CD8-positive, alpha-beta memory T cell (primary cell): ENCODE results near the gene PBOV1. TPM values are rescaled to one million over a fixed set of nuclear protein-coding genes. Genes with fewer than 3 reads are reported as not detected.

Source experiments
- CTCF ChIA-PET: fragments of 350-600 bp; sonication (Branson Sonifier 250); formaldehyde crosslinking; loops from one replicate; lab custom pipeline; 2021; ENCODE audit warnings: antibody characterized with exemption; lab: Charles Lee
- POLR2A ChIA-PET: fragments of 350-600 bp; sonication (Branson Sonifier 250); formaldehyde crosslinking; loops from one replicate; lab custom pipeline; 2021; ENCODE audit warnings: antibody characterized with exemption; lab: Charles Lee
- DNase-seq, 5 donors: peaks; one replicate each; pipeline versions ENCODE4 v3.0.0 to v3.0.0-alpha.2; 2020 to 2022; ENCODE audit warnings: mixed read lengths in 1 of 5
- H3K27ac ChIP-seq: one replicate; pipeline ENCODE4 v1.7.0; 2013; ENCODE audit warnings: low read depth, mild to moderate bottlenecking, low read length, moderate library complexity
- H3K27me3 ChIP-seq: 2 replicates; pipeline ENCODE4 v1.7.0; 2013; ENCODE audit warnings: low read length, mild to moderate bottlenecking; ENCODE audit not compliant: insufficient read depth, poor library complexity, severe bottlenecking
- H3K36me3 ChIP-seq: 2 replicates; pipeline ENCODE4 v1.7.0; 2013; ENCODE audit warnings: mild to moderate bottlenecking, low read length, moderate library complexity; ENCODE audit not compliant: insufficient read depth
- H3K4me1 ChIP-seq: 2 replicates; pipeline ENCODE4 v1.7.0; 2013; ENCODE audit warnings: mild to moderate bottlenecking, low read length, moderate library complexity; ENCODE audit not compliant: insufficient read depth
- H3K4me3 ChIP-seq: 2 replicates; pipeline ENCODE4 v1.7.0; 2013; ENCODE audit warnings: mild to moderate bottlenecking, low read length
- H3K9me3 ChIP-seq: 2 replicates; pipeline ENCODE4 v1.7.0; 2013; ENCODE audit warnings: mild to moderate bottlenecking, low read length
- H3K27ac Mint-ChIP-seq, 8 donors: one replicate each; pipeline ENCODE4 v1.8.0; 2020 to 2021; ENCODE audit warnings: mixed read lengths in 8 of 8, mild to moderate bottlenecking in 6 of 8, inconsistent platforms in 3 of 8, moderate library complexity in 3 of 8
- H3K27me3 Mint-ChIP-seq, 2 donors: one replicate each; pipeline ENCODE4 v1.8.0; 2020 to 2021; ENCODE audit warnings: mixed read lengths in 2 of 2, mild to moderate bottlenecking in 1 of 2, moderate library complexity in 1 of 2
- H3K36me3 Mint-ChIP-seq, 3 donors: one replicate each; pipeline ENCODE4 v1.8.0; 2020 to 2021; ENCODE audit warnings: mixed read lengths in 3 of 3, inconsistent platforms in 1 of 3, mild to moderate bottlenecking in 1 of 3
- H3K4me1 Mint-ChIP-seq, 3 donors: one replicate each; pipeline ENCODE4 v1.8.0; 2020 to 2021; ENCODE audit warnings: mixed read lengths in 3 of 3, inconsistent platforms in 1 of 3, mild to moderate bottlenecking in 1 of 3
- H3K4me3 Mint-ChIP-seq, 7 donors: one replicate each; pipeline ENCODE4 v1.8.0; 2020 to 2021; ENCODE audit warnings: mixed read lengths in 7 of 7, mild to moderate bottlenecking in 6 of 7, moderate library complexity in 4 of 7, inconsistent platforms in 2 of 7
- H3K9me3 Mint-ChIP-seq, 5 donors: one replicate each; pipeline ENCODE4 v1.8.0; 2020 to 2022; ENCODE audit warnings: mixed read lengths in 5 of 5, mild to moderate bottlenecking in 3 of 5, moderate library complexity in 2 of 5, inconsistent platforms in 1 of 5
- polyA plus RNA-seq: library from polyadenylated mRNA; unstranded; fragments of 300-500 nt; fragmentation: Illumina TruSeq; gene quantifications from one replicate; pipeline ENCODE4 v1.2.3, GENCODE V29; 2021
- total RNA-seq, 2 experiments: library from RNA; stranded (reverse); gene quantifications; one replicate each; pipeline ENCODE4 v1.2.3, GENCODE V29; 2021

PBOV1 gene
- total and polyA plus RNA-seq, 3 experiments from 2014 or later: not detected

DNA sequence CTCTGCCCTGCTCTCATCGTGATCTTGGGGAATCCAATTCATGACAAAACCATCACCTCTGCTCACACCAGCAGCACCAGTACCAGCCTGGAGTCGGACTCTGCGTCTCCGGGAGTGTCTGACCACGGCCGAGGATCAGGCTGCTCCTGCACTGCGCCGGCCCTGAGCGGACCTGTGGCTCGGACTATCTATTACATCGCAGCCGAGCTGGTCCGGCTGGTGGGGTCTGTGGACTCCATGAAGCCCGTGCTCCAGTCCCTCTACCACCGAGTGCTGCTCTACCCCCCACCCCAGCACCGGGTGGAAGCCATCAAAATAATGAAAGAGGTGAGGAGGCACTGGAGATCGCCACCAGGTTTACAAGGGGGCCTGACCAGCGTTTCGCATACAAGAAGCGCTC, 37.2 kb upstream of the PBOV1 start:
- no peak overlapping the region for H3K4me3 ChIP-seq
- Mint-ChIP-seq H3K36me3 (no peaks in the 10 kb centered on the region), H3K27me3 (peaks cover 12 to 36% of the 10 kb centered on the region in 2 donors), H3K4me1 (no peaks in the 10 kb centered on the region), H3K9me3 (no peaks in the 10 kb centered on the region), H3K27ac (no peak overlapping the region), H3K4me3 (no peak overlapping the region)
- no peaks in the 10 kb centered on the region for H3K9me3 ChIP-seq
- H3K27ac ChIP-seq: no peak overlapping the region
- no peaks in the 10 kb centered on the region for H3K36me3 ChIP-seq
- ChIA-PET POLR2A (no interaction called here), CTCF (no interaction called here)
- DNase-seq: no peak
- no peaks in the 10 kb centered on the region for H3K4me1 ChIP-seq
- no peaks in the 10 kb centered on the region for H3K27me3 ChIP-seq

DNA sequence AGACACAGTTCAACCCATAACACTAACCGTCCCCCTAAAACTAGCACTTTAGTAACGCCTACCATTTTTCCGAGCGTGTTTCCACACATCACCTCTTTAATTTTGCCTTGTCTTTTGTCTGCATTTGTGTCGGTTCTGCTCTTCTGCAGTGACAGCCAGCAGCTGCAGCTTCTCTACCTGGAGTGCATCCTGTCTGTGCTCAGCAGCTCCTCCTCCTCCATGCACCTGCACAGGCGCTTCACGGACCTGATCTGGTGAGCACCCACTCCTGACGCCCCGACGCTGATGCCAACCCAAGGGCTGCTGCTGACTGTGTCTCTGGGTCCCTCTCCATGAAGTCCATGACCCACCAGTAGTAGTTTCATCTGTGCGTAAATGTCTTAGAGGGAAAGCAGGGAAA, 35.4 kb upstream of the PBOV1 start:
- no peak overlapping the region for H3K27ac Mint-ChIP-seq
- Histone ChIP-seq H3K4me3 (no peak overlapping the region), H3K9me3 (no peaks in the 10 kb centered on the region), H3K4me1 (no peaks in the 10 kb centered on the region), H3K36me3 (no peaks in the 10 kb centered on the region), H3K27me3 (no peaks in the 10 kb centered on the region), H3K27ac (no peak overlapping the region)
- ChIA-PET POLR2A (no interaction called here), CTCF (no interaction called here)
- DNase-seq: no peak
- H3K27me3 Mint-ChIP-seq: peaks cover 10 to 27% of the 10 kb centered on the region in 2 donors
- H3K9me3 Mint-ChIP-seq: no peaks in the 10 kb centered on the region
- no peak overlapping the region for H3K4me3 Mint-ChIP-seq
- no peaks in the 10 kb centered on the region for H3K36me3 Mint-ChIP-seq
- no peaks in the 10 kb centered on the region for H3K4me1 Mint-ChIP-seq

DNA sequence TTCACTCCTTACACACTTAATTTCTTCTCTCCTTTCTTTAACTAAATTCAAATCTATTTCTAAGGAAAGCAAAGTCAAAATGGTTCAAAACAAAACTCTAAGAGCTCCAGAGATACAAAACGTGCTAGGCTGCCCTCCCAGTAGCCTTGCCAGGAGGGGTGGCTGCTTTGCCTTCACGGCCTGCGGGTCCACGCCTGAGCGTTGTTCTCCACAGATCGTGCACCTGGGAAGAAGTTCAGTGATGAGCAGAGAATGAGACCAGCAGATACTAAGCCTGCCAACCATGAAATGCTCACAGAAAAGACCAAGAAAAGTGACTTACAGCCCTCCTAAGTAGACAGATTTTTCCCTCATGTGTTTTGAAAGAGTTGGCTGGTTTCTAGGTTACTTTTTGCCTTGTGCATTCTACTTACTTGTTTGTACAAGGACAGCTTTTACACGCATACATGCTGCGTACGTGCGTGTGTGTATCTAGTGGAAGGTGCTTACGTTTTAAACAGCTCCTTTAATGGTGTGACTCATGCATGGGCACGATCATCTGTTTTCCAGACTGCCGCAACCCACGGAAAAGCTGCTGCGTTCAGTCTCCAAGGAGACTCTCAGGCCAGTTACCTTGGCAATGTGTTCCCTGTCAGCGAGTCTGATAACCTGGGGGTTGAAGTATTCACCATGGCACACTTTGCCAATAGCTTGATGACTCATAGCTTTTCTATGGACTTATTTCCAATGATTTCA, 32.4 kb upstream of the PBOV1 start:
- H3K9me3 Mint-ChIP-seq: no peaks in the 10 kb centered on the region
- Histone ChIP-seq H3K9me3 (no peaks in the 10 kb centered on the region), H3K4me3 (no peak overlapping the region), H3K27ac (no peak overlapping the region), H3K36me3 (no peaks in the 10 kb centered on the region), H3K27me3 (no peaks in the 10 kb centered on the region), H3K4me1 (no peaks in the 10 kb centered on the region)
- no peak for DNase-seq
- H3K27ac Mint-ChIP-seq: no peak overlapping the region
- no peak overlapping the region for H3K4me3 Mint-ChIP-seq
- no peaks in the 10 kb centered on the region for H3K36me3 Mint-ChIP-seq
- peaks cover 8% of the 10 kb centered on the region in 2 donors for H3K27me3 Mint-ChIP-seq
- POLR2A ChIA-PET: no interaction called here
- CTCF ChIA-PET: no interaction called here
- H3K4me1 Mint-ChIP-seq: no peaks in the 10 kb centered on the region

DNA sequence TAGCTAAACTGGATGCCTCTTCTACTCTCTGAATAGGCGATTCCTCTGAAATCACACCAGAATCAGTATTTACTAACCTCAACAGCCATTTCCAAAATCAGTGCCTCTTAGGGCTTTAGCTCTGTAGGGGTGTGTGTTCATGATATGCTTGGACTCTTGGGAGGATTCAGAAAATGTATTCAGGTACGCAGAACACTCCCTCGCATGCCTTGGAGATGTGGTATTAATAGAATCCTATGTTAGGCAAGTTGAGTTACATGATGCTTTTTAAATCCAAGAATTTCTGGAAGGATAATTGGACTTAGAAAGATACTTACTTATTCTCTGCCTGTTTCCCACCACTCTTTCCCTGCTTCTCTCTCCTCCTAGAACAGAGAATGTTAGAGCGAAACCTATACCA, 31.8 kb upstream of the PBOV1 start:
- H3K27ac Mint-ChIP-seq: no peak overlapping the region
- Histone ChIP-seq H3K27me3 (no peaks in the 10 kb centered on the region), H3K36me3 (no peaks in the 10 kb centered on the region), H3K27ac (no peak overlapping the region), H3K9me3 (no peaks in the 10 kb centered on the region), H3K4me1 (no peaks in the 10 kb centered on the region), H3K4me3 (no peak overlapping the region)
- H3K9me3 Mint-ChIP-seq: no peaks in the 10 kb centered on the region
- H3K36me3 Mint-ChIP-seq: no peaks in the 10 kb centered on the region
- ChIA-PET CTCF (no interaction called here), POLR2A (no interaction called here)
- peaks cover 7% of the 10 kb centered on the region in 2 donors for H3K27me3 Mint-ChIP-seq
- no peak overlapping the region for H3K4me3 Mint-ChIP-seq
- no peak for DNase-seq
- H3K4me1 Mint-ChIP-seq: no peaks in the 10 kb centered on the region

DNA sequence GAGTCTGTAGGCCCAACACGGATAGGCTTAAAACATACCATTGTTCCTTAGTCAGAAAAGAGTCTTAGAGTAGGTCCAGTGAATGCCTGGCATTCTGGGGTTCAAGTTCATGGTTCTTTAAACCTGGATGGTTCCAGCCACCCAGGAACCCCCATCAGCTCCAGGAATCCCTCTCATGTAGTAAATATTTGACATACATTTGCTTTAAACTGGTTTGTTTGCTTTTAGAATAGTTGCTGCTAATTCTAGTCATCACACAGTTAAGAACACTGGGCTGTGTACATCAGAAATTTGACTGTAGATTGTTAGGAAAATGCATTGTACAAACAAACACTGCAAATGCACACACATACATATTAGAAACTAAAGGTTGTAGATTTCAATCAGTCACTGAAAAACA, 30.6 kb upstream of the PBOV1 start:
- CTCF ChIA-PET: no interaction called here
- Mint-ChIP-seq H3K4me3 (no peak overlapping the region), H3K36me3 (no peaks in the 10 kb centered on the region), H3K27me3 (peaks cover 6 to 11% of the 10 kb centered on the region in 2 donors), H3K27ac (no peak overlapping the region), H3K4me1 (no peaks in the 10 kb centered on the region), H3K9me3 (no peaks in the 10 kb centered on the region)
- H3K27ac ChIP-seq: no peak overlapping the region
- POLR2A ChIA-PET: no interaction called here
- no peak overlapping the region for H3K4me3 ChIP-seq
- no peaks in the 10 kb centered on the region for H3K4me1 ChIP-seq
- no peak for DNase-seq
- H3K36me3 ChIP-seq: no peaks in the 10 kb centered on the region
- H3K9me3 ChIP-seq: no peaks in the 10 kb centered on the region
- H3K27me3 ChIP-seq: no peaks in the 10 kb centered on the region

DNA sequence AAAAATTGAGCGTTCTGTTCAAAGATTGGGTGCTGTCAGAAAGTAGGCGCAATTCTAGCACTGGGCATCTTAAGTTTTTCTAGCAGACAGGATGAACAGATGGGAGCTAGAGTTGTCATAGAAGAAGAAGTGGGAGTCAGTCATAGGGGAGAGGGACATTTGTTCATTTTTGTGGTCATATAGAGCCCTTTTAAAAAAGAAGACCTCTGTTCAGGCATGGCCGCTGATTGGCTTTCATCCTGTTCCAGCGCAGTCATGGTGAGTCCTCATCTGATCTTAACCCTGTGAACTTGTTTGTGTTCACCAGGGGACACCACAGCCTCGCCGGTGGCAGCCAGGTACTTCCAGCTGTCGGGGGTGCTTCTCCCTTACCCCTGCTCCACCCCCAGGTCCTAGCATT, 29.7 kb upstream of the PBOV1 start:
- H3K9me3 Mint-ChIP-seq: no peaks in the 10 kb centered on the region
- no peak for DNase-seq
- peaks cover 6 to 10% of the 10 kb centered on the region in 2 donors for H3K27me3 Mint-ChIP-seq
- POLR2A ChIA-PET: no interaction called here
- Histone ChIP-seq H3K36me3 (no peaks in the 10 kb centered on the region), H3K27me3 (no peaks in the 10 kb centered on the region), H3K9me3 (no peaks in the 10 kb centered on the region), H3K27ac (no peak overlapping the region), H3K4me3 (no peak overlapping the region), H3K4me1 (no peaks in the 10 kb centered on the region)
- H3K36me3 Mint-ChIP-seq: no peaks in the 10 kb centered on the region
- no peak overlapping the region for H3K27ac Mint-ChIP-seq
- H3K4me3 Mint-ChIP-seq: no peak overlapping the region
- H3K4me1 Mint-ChIP-seq: no peaks in the 10 kb centered on the region
- CTCF ChIA-PET: no interaction called here

DNA sequence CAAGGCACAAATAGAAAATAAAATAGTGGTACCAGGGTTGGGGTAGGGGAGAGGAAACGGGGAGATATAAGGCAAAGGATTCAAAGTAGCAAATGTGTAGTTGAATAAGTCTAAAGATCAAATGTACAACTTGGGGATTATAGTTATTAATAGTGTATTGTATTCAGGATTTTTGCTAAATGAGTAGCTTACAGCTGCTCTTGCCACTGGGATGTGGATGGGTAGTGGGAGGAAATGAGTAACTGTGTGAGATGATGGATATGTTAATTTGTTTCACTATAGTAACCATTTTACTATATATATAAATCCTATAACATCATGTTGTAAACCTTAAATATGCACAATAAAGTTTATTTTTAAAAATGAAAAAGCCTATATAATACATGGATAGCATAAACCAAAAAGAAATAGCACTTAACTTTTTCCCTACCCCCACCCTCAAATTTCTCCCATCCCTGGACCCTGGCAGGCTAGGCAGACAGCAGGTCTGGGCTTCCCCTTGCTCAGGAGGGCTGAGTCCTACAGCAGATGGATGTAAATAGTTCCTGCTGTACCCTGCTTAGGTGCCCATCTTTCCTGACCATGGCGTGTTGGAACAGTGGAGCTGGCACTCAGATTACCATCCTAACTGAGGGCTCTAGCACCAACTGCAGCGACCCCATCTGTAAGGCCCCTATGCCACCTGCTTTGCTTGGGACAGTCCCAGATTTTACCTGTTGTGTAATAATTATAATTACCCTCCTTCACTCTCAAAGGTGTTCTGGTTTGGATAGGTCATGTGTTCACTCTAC, 28.6 kb upstream of the PBOV1 start:
- Histone ChIP-seq H3K4me3 (no peak overlapping the region), H3K9me3 (no peaks in the 10 kb centered on the region), H3K4me1 (no peaks in the 10 kb centered on the region), H3K27me3 (no peaks in the 10 kb centered on the region), H3K36me3 (no peaks in the 10 kb centered on the region), H3K27ac (no peak overlapping the region)
- no peaks in the 10 kb centered on the region for H3K9me3 Mint-ChIP-seq
- POLR2A ChIA-PET: no interaction called here
- DNase-seq: no peak
- no peak overlapping the region for H3K4me3 Mint-ChIP-seq
- H3K27ac Mint-ChIP-seq: no peak overlapping the region
- H3K36me3 Mint-ChIP-seq: no peaks in the 10 kb centered on the region
- H3K4me1 Mint-ChIP-seq: no peaks in the 10 kb centered on the region
- CTCF ChIA-PET: no interaction called here
- peaks cover 5 to 20% of the 10 kb centered on the region in 2 donors for H3K27me3 Mint-ChIP-seq

DNA sequence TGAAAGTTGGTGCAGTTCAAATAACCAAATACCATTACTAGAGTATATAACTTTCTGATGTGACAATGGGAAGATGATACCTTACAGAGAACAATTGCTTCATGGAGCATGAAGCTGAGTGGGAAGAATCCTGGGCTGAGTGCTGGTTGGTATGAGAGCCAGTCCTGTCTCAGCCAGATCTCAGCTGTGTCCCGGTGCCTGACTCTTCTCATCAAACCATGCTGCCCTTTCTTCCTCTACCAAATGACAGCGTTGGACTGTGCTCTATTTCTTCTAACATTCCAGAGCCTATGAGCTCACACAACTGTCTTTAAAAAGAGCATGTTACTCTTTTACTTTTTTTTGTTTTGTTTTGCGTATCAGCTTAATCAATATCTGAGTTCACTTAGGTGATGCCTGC, 27.5 kb upstream of the PBOV1 start:
- Histone ChIP-seq H3K4me1 (no peaks in the 10 kb centered on the region), H3K27ac (no peak overlapping the region), H3K36me3 (no peaks in the 10 kb centered on the region), H3K27me3 (no peaks in the 10 kb centered on the region), H3K4me3 (no peak overlapping the region), H3K9me3 (no peaks in the 10 kb centered on the region)
- no peaks in the 10 kb centered on the region for H3K4me1 Mint-ChIP-seq
- no peaks in the 10 kb centered on the region for H3K9me3 Mint-ChIP-seq
- ChIA-PET POLR2A (no interaction called here), CTCF (no interaction called here)
- H3K36me3 Mint-ChIP-seq: no peaks in the 10 kb centered on the region
- peaks cover 5 to 27% of the 10 kb centered on the region in 2 donors for H3K27me3 Mint-ChIP-seq
- no peak overlapping the region for H3K27ac Mint-ChIP-seq
- no peak for DNase-seq
- H3K4me3 Mint-ChIP-seq: no peak overlapping the region
